ENCODE measurements around the gene RHBDF1.

The RHBDF1 gene

GRCh38 chr16:119295-119694, 46.9 kb upstream of the RHBDF1 start:
- Histone ChIP-seq H3K79me2 (ENCODE audit: control insufficient read depth, low read length) (peaks cover 3% of the 10 kb centered on the region; the same call in 1 of the 2 replicates), H3K27ac (ENCODE audit: low read depth, low read length) (no peak overlapping the region), H3K4me1 (ENCODE audit: control insufficient read depth, low read length) (peaks cover 5% of the 10 kb centered on the region), H3K9me3 (ENCODE audit: control insufficient read depth, insufficient read depth, low read length) (no peaks in the 10 kb centered on the region), H3K27me3 (ENCODE audit: control insufficient read depth, low read length) (no peaks in the 10 kb centered on the region), H3K4me3 (ENCODE audit: low read length) (no peak overlapping the region), H4K20me1 (ENCODE audit: control insufficient read depth, insufficient read depth, low read depth, low read length) (peaks cover 4% of the 10 kb centered on the region; the same call in 1 of the 2 replicates), H3F3A (ENCODE audit: control insufficient read depth, insufficient read depth) (peaks cover 7% of the 10 kb centered on the region), H3K4me2 (ENCODE audit: low read length) (no peak overlapping the region), H3K36me3 (ENCODE audit: control insufficient read depth, low read length) (peaks cover 33% of the 10 kb centered on the region), H3K9me2 (replicated peaks; ENCODE audit: control insufficient read depth, low read length) (no peaks in the 10 kb centered on the region)
- TF ChIP-seq CTCF (IDR thresholded peaks at IDR 0.05; ENCODE audit: low read depth, low read length, poor library complexity, severe bottlenecking) (no peak), EZH2phosphoT487 (IDR thresholded peaks at IDR 0.05; ENCODE audit: borderline replicate concordance, low read length) (no peak)

GRCh38 chr16:118857-119256, 46.4 kb upstream of the RHBDF1 start:
- H3K36me3 ChIP-seq (ENCODE audit: control insufficient read depth, low read length) = peaks cover 36% of the 10 kb centered on the region

GRCh38 chr16:117379-118365, 45.2 kb upstream of the RHBDF1 start:
- H3K4me2 ChIP-seq (ENCODE audit: low read length) = no peak overlapping the region
- TF ChIP-seq EZH2phosphoT487 (IDR thresholded peaks at IDR 0.05; ENCODE audit: borderline replicate concordance, low read length) (no peak), CTCF (IDR thresholded peaks at IDR 0.05; ENCODE audit: low read depth, low read length, poor library complexity, severe bottlenecking) (peak; percentile 93)

More at GRCh38 chr16:118857-119256, 46.4 kb upstream of the RHBDF1 start:
- Histone ChIP-seq H3K79me2 (ENCODE audit: control insufficient read depth, low read length) (peaks cover 3% of the 10 kb centered on the region; the same call in 1 of the 2 replicates), H3K4me1 (ENCODE audit: control insufficient read depth, low read length) (peaks cover 5% of the 10 kb centered on the region), H3F3A (ENCODE audit: control insufficient read depth, insufficient read depth) (peaks cover 7% of the 10 kb centered on the region), H3K9me3 (ENCODE audit: control insufficient read depth, insufficient read depth, low read length) (no peaks in the 10 kb centered on the region), H4K20me1 (ENCODE audit: control insufficient read depth, insufficient read depth, low read depth, low read length) (peaks cover 4% of the 10 kb centered on the region; the same call in 1 of the 2 replicates), H3K9me2 (replicated peaks; ENCODE audit: control insufficient read depth, low read length) (no peaks in the 10 kb centered on the region), H3K4me3 (ENCODE audit: low read length) (no peak overlapping the region), H3K4me2 (ENCODE audit: low read length) (no peak overlapping the region), H3K27ac (ENCODE audit: low read depth, low read length) (no peak overlapping the region), H3K27me3 (ENCODE audit: control insufficient read depth, low read length) (no peaks in the 10 kb centered on the region)
- no peak for TF ChIP-seq CTCF (IDR thresholded peaks at IDR 0.05; ENCODE audit: low read depth, low read length, poor library complexity, severe bottlenecking)
- no peak for TF ChIP-seq EZH2phosphoT487 (IDR thresholded peaks at IDR 0.05; ENCODE audit: borderline replicate concordance, low read length)

More at GRCh38 chr16:117379-118365, 45.2 kb upstream of the RHBDF1 start:
- Histone ChIP-seq H3K9me3 (ENCODE audit: control insufficient read depth, insufficient read depth, low read length) (no peaks in the 10 kb centered on the region), H4K20me1 (ENCODE audit: control insufficient read depth, insufficient read depth, low read depth, low read length) (peaks cover 4% of the 10 kb centered on the region; the same call in 1 of the 2 replicates), H3K79me2 (ENCODE audit: control insufficient read depth, low read length) (no peaks in the 10 kb centered on the region), H3F3A (ENCODE audit: control insufficient read depth, insufficient read depth) (peaks cover 7% of the 10 kb centered on the region), H3K27ac (ENCODE audit: low read depth, low read length) (no peak overlapping the region), H3K36me3 (ENCODE audit: control insufficient read depth, low read length) (peaks cover 42% of the 10 kb centered on the region), H3K4me3 (ENCODE audit: low read length) (no peak overlapping the region), H3K4me1 (ENCODE audit: control insufficient read depth, low read length) (peaks cover 5% of the 10 kb centered on the region), H3K27me3 (ENCODE audit: control insufficient read depth, low read length) (no peaks in the 10 kb centered on the region), H3K9me2 (replicated peaks; ENCODE audit: control insufficient read depth, low read length) (no peaks in the 10 kb centered on the region)
